GM18502 (cell line): ENCODE data around the gene SLC4A8.

Source experiments
- ATAC-seq: cut with Tn5 transposase; IDR thresholded peaks from one replicate; pipeline ENCODE4 v1.9.1; 2021; ENCODE audit warnings: mild to moderate bottlenecking; ENCODE audit not compliant: unreplicated experiment, poor library complexity

SLC4A8 gene

DNA sequence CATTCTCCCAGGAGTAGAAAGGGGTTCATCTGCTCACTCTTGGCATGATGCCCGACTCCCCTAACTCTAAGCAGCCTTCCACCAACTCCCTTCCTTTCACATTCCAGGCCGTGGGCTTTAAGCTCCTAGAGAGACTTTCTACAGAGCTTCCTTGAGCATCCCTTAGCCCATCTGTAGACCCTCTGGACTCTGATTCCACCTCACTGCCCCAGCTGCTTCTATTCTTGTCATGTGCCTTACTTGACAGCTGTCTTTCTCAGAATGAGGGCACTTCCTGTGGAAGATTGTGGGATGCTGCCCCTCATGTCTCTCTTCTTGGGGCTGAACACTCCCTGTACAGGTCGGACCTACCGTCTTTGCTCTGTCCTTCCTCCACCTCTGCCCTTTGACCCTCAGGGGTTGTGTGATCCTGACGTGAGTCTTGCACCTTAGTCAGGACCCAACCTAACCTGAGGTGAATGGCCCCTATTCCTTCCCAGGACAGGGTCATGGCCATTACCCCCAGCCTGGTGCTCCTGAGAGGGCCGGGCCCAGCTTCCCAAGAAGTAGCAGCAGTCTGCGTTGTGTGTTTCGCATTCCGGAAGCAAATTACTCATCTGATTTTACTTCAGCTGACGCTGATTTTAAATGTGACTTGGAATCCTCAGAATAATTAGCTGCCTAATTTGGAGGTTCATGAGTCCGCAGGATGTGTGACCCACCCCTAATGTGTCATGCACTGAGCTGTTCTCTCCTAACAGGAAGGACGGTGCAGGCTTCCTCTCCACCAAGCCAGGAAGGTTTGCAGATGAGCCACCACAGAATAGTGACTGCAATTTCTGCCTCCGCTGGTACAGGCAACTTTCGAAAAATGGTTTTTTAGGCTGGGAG, 30.7 kb upstream of the SLC4A8 start:
- no peak for ATAC-seq

- peak; percentile 42 for ATAC-seq
Measured at GRCh38 chr12:51395283-51396230, 29.1 kb upstream of the SLC4A8 start.

DNA sequence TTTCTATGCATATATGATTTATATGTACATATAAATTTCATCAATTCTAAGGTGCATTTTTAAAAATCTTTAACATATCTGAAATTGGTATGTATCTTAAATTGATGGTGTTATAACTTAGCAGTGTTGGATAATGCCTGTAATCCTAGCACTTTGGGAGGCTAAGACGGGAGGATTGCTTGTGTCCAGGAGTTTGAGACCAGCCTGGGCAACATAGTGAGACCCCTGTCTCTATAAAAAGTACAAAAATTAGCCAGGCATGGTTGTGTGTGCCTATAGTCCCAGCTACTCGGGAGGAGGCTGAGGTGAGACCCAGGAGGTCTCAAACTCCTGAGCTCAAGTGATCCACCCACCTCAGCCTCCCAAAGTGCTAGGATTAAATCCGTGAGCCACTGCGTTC, 27.0 kb upstream of the SLC4A8 start:
- ATAC-seq, result no peak

DNA sequence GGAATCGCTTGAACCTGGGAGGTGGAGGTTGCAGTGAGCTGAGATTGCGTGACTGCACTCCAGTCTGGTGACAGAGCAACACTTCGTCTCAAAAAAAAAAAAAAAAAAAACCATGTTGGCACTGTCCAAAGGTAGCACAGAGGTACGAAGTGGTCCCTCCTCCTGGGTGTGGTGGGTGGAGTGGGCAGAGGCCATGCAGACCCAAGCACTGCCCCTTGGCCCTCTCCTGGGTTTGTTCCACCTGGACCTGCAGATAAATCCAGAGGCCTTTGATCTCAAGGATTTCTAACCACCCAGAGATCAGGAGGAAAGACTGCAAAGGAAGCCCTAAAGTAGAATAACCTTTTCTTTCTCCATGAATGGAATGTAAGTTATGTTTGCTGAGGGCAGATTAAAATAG, 24.7 kb upstream of the SLC4A8 start:
- ATAC-seq, result no peak

- ATAC-seq, result no peak
Measured at GRCh38 chr12:51401020-51401419, 23.6 kb upstream of the SLC4A8 start.

DNA sequence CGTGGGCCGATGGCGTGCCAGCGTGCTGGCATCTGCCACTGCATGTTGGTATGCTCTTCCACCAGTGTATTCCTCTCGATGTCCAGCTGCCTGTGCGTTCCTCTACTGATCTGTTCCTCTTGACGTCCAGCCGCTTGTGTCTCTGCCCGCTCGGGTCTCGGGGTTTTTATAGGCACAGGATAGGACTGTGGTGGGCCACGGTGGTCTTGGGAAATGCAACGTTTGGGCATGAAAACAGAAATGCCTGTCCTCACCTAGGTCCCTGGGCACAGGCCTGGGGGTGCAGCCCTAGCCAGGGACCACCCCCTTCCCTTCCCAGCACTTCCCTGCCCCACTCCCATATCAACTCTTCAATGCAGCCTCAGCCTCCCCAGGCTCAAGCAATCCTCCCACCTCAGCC, 23.1 kb upstream of the SLC4A8 start:
- ATAC-seq, result no peak

GRCh38 chr12:51401900-51402299, 22.7 kb upstream of the SLC4A8 start:
- no peak for ATAC-seq

DNA sequence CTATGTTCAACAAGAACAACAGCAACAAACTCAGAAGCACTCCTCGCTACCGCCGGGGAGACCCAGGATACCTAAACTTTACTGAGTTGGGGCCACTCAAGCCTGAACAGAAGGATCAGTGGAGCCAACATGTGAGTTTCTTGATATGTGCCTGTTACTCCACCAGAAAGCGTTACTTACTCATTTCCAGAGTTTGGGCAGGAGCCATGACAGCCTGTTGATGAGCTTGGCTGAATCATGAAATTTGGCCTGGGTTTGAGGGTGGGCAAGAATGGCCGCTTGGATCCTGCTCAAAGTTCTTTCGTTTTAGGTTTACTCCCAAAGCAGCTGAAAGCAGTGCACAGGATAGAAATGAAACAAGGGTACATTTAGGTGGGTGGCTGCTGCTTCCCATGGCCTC, 21.5 kb upstream of the SLC4A8 start:
- no peak for ATAC-seq

DNA sequence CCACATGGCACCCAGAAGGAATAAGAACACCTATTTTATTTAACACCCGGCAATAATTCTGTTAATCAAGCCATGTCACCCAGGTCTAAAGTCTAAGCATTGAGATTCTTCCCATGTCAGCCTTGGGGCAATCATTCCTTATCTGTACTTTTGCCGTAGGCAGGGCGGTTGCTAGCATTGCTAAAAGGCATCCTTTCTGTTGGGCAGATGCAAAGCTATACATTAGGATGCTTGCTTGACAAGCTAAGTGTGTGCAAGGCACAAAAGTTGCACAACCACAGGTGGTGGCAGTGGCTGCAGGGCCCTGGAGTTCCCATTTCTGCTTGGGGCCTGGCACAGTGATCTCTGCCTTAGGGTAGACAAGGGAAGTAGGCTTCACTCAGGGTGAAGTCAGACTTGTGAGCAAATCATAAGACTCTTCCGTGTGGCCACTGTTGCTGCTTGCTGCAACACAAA, 20.9 kb upstream of the SLC4A8 start:
- no peak for ATAC-seq

GRCh38 chr12:51404627-51405026, 20.0 kb upstream of the SLC4A8 start:
- ATAC-seq, result no peak

DNA sequence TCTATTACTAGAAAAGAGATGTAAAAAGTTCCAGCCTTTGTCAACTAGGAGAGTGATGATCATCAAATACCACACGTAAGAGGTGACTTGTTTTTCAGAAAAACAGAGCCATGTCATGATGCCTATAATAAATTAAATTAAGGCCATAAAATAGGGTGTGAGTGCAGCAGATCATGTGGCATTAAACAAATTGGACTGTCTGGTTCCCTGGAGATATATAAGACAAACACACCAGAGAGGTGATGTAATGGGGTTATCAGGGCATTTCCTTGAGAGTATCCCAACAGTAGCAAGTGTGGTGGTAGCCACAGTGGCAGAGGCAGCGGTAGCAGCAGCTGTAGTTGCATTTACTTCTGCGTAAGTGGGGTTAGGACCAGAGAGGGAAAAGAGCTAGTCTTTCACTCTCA, 18.8 kb upstream of the SLC4A8 start:
- no peak for ATAC-seq

GRCh38 chr12:51406290-51406689, 18.3 kb upstream of the SLC4A8 start:
- ATAC-seq, result no peak

- ATAC-seq, result no peak
Measured at GRCh38 chr12:51406859-51407258, 17.8 kb upstream of the SLC4A8 start.

DNA sequence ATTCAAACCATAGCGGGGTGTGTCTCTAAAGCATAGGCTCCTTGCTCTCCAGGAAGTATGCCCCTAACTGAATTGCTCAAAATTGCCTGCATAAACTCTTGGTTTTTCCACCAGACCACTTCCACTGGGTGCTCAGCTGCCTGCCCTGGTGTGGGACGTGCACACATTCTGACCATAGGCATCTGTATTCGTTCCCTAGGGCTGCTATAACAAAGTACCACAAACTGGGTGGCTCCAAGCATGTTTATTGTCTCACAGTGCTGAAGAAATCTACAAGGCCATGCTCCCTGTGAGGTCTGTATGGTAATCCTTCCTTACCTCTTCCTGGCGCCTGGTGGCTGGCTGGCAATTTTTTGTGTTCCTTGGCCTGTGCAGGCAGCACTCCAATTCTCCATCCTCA, 17.0 kb upstream of the SLC4A8 start:
- ATAC-seq, result no peak

DNA sequence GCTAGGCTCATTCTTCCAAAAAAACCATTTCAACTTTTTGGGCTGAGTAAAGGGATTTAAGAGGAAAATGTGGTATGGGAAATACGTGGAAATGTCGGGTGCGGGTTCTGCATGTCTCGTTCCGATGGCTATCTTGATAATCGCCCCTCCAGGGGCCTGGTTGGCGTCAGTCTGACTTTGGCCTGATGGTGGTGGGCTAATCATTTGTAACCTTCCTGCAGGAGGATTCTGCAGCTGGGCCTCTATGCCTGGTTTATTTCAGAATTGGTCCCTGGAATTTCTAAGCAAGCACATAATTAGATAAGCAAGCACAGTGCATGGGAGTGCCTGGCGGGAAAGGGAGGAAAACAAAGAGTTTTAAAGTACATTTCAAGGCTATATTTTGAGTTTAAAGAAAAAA, 14.8 kb upstream of the SLC4A8 start:
- ATAC-seq, result no peak

- no peak for ATAC-seq
Measured at GRCh38 chr12:51413149-51413548, 11.5 kb upstream of the SLC4A8 start.

- no peak for ATAC-seq
Measured at GRCh38 chr12:51413791-51414190, 10.8 kb upstream of the SLC4A8 start.

GRCh38 chr12:51415931-51416330, 8.7 kb upstream of the SLC4A8 start:
- ATAC-seq, result no peak

- no peak for ATAC-seq
Measured at GRCh38 chr12:51417826-51418225, 6.8 kb upstream of the SLC4A8 start.

DNA sequence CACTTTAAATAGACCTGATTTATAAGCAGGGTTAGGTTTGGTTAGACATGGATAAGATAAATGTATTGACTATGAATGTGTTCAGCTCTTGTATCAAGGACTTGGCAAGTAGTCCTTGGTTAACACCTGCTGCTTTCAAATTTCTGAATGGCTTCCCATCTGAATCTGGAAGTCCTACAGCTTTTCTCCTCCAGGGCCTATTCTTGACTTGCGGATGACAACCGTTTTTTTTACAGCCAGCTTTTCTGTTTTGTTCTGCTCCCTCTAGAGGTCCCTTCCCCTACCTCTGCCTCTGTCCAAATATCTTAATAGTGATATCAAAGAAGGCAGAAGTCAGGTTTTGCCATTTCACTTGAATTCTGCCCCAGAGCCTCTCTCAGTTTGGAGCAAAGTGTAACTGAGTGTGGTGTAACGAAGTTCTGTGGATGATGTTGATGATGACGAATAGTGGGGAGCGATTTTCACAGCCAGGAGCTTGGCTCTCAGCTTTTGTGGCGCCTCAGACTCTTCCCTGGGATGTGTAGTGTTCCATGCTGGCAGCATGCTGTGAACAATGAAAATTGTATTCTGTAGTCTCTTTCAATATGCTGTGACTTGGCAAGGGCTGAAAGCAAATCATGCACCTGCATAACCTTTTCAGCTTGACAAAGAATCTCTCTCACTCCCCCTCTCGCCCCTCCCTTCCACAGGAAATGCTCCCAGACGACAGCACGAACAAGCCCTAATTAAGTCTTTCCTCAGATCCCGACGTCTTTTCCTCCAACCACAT, 5.0 kb upstream of the SLC4A8 start:
- no peak for ATAC-seq
